Mesothelial cell of epicardium (in vitro differentiated cells): ENCODE data around the gene GULP1. TPM values are rescaled to one million over a fixed set of nuclear protein-coding genes. Genes with fewer than 3 reads are reported as not detected.

Experiments used
- DNase-seq, 2 experiments: peaks; one replicate each; pipeline ENCODE4 v3.0.0; 2021; ENCODE audit warnings: low spot score in 2 of 2; ENCODE audit not compliant: unreplicated experiment in 2 of 2
- H3K27ac Mint-ChIP-seq: 2 replicates; pipeline ENCODE4 v1.8.0; 2021; ENCODE audit warnings: mixed read lengths
- H3K27me3 Mint-ChIP-seq: 2 replicates; pipeline ENCODE4 v1.8.0; 2021; ENCODE audit warnings: low read depth, mixed read lengths
- H3K36me3 Mint-ChIP-seq: 2 replicates; pipeline ENCODE4 v1.8.0; 2021; ENCODE audit warnings: mixed read lengths
- H3K4me1 Mint-ChIP-seq: 2 replicates; pipeline ENCODE4 v1.8.0; 2021; ENCODE audit warnings: mixed read lengths
- H3K4me3 Mint-ChIP-seq: 2 replicates; pipeline ENCODE4 v1.8.0; 2021; ENCODE audit warnings: mild to moderate bottlenecking, moderate library complexity, mixed read lengths
- H3K9me3 Mint-ChIP-seq: 2 replicates; pipeline ENCODE4 v1.8.0; 2021; ENCODE audit warnings: mixed read lengths
- total RNA-seq: library from RNA; stranded (reverse); gene quantifications from 3 replicates; pipeline ENCODE4 v1.2.1, GENCODE V29; 2021
- TF ChIP-seq, protein P1 (sequence below): fragments of 200-600 bp; sonication (generic); IDR thresholded peaks from one replicate; pipeline ENCODE4 v1.5.0; 2021; ENCODE audit warnings: antibody characterized with exemption; ENCODE audit not compliant: unreplicated experiment

GULP1 gene
- total RNA-seq, 1 donor from 2014 or later = 58.5 TPM

DNA sequence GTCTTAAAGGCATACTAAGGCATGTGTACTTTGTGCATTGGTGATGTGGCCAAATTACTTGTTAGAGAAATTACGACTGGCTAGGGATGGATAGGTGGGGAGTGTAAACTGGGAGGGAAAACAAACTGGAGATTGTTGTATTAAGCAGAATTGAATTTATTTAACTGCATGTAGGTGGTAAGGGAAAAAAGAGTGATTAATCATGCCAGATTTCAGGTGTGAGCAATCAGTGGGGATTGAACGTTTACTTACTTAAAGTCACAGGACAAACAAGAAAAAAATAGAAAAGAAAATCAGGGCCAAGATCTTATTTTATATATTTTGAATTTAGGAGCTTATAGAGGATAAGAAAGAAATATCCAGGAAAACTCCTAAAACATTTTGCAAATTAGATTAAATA, 88.6 kb downstream of the GULP1 start:
- Mint-ChIP-seq H3K36me3 (peaks cover 17% of the 10 kb centered on the region), H3K27ac (no peak overlapping the region), H3K9me3 (peaks cover 15% of the 10 kb centered on the region), H3K27me3 (no peaks in the 10 kb centered on the region), H3K4me1 (peaks cover 24% of the 10 kb centered on the region), H3K4me3 (no peak overlapping the region)
- TF ChIP-seq, protein P1, sequence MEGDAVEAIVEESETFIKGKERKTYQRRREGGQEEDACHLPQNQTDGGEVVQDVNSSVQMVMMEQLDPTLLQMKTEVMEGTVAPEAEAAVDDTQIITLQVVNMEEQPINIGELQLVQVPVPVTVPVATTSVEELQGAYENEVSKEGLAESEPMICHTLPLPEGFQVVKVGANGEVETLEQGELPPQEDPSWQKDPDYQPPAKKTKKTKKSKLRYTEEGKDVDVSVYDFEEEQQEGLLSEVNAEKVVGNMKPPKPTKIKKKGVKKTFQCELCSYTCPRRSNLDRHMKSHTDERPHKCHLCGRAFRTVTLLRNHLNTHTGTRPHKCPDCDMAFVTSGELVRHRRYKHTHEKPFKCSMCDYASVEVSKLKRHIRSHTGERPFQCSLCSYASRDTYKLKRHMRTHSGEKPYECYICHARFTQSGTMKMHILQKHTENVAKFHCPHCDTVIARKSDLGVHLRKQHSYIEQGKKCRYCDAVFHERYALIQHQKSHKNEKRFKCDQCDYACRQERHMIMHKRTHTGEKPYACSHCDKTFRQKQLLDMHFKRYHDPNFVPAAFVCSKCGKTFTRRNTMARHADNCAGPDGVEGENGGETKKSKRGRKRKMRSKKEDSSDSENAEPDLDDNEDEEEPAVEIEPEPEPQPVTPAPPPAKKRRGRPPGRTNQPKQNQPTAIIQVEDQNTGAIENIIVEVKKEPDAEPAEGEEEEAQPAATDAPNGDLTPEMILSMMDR = no peak
- DNase-seq = no peak

DNA sequence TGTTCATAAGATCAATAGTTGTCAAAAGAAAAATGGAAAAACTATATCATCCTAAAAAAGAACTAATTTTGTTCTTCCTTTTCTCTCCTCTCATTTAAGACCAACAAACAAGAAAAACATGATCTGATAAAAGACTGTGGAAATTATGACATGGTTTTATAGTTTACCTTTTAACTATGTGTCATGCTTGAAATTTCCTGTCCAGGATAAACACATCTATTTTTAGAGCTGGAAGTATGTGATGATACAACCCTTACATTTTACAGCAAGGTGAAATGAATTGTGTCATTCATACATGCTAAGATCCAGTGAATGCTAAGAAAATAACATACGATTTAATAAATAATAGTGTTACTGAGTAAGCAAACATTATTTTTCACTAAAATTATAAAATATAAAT, 89.9 kb downstream of the GULP1 start:
- Mint-ChIP-seq H3K4me3 (no peak overlapping the region), H3K27me3 (no peaks in the 10 kb centered on the region), H3K9me3 (peaks cover 24% of the 10 kb centered on the region), H3K27ac (no peak overlapping the region), H3K36me3 (peaks cover 25% of the 10 kb centered on the region), H3K4me1 (peaks cover 24% of the 10 kb centered on the region)
- TF ChIP-seq, protein P1 = no peak
- DNase-seq = no peak

DNA sequence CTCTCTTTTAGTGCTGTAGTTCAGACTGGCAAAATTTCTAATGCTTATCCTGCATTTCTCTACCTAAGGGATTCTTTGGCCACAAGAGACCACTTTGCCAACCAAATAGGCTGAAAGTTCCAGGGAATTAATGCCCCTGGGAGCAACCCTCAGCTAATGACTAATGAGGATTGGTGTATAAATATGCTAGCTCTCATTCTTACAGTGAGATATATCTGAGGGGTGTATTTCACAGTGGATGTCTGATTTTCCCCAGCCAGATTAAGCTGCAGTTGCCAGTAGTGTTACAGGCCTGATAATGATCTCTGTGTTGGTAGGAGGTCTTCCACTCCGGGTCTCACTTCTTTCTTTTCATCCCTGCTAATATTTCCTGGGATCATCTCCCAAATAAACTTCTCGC, 90.4 kb downstream of the GULP1 start:
- no peak overlapping the region for H3K27ac Mint-ChIP-seq
- H3K9me3 Mint-ChIP-seq = peaks cover 24% of the 10 kb centered on the region
- H3K27me3 Mint-ChIP-seq = no peaks in the 10 kb centered on the region
- peaks cover 24% of the 10 kb centered on the region for H3K4me1 Mint-ChIP-seq
- TF ChIP-seq, protein P1 = no peak
- no peak for DNase-seq
- H3K4me3 Mint-ChIP-seq = no peak overlapping the region
- H3K36me3 Mint-ChIP-seq = peaks cover 25% of the 10 kb centered on the region

DNA sequence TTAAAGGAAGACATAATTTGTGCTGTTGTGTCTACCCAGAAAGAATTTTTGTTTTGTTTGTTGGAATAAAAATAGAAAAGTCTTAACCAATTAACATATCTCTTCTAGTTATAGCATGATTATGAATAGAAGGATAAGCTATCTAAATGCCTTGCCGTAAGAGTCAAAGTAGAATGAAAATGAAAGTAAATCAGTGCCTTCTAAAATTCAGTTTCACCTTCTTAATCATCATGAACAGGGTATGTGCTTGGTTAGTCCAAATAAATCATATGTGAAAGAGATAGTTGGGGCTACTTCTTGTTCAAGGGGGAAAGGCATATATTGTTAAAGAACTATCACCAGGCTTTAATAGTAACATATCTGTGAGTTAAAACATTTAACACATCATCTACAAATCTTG, 91.5 kb downstream of the GULP1 start:
- Mint-ChIP-seq H3K36me3 (peaks cover 28% of the 10 kb centered on the region), H3K4me3 (no peak overlapping the region), H3K4me1 (peaks cover 24% of the 10 kb centered on the region), H3K9me3 (peaks cover 24% of the 10 kb centered on the region), H3K27me3 (no peaks in the 10 kb centered on the region), H3K27ac (no peak overlapping the region)
- DNase-seq = no peak
- TF ChIP-seq, protein P1 = no peak

DNA sequence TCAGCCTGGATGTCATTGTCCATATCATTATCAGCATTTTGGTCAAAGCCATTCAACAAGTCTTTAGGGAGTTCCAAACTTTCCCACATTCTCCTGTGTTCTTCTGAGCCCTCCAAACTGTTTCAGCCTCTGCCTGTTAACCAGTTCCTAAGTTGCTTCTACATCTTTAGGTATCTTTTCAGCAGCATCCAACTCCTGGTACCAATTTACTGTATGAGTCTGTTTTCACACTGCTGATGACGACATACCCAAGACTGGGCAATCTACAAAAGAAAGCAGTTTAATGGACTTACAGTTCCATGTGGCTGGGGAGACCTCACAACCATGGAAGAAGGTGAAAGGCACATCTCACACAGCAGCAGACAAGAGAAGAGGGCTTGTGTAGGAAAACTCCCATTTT, 94.2 kb downstream of the GULP1 start:
- H3K9me3 Mint-ChIP-seq = peaks cover 34% of the 10 kb centered on the region
- peaks cover 11% of the 10 kb centered on the region for H3K4me1 Mint-ChIP-seq
- TF ChIP-seq, protein P1 = no peak
- H3K36me3 Mint-ChIP-seq = peaks cover 42% of the 10 kb centered on the region
- DNase-seq = no peak
- no peak overlapping the region for H3K4me3 Mint-ChIP-seq
- H3K27me3 Mint-ChIP-seq = no peaks in the 10 kb centered on the region
- no peak overlapping the region for H3K27ac Mint-ChIP-seq

DNA sequence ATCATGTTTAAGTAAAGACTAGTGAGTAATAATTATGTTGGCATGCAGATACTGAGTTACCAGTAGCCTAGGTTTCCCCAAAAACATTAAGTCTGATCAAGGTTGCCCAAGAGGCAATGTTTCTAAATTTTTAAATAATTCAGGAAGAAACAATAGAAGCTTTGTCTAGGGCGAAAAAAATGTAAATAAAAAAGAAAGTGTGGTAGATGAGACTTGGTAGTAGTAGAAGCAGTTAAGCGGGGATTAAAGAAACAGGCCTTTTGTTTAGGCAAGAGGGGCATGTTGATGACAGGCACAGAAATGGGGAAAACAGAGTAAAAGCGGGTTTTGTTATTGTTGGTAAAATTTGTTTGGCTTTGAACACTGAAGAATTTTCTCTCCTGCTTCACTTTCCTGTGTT, 97.2 kb downstream of the GULP1 start:
- TF ChIP-seq, protein P1 = no peak
- no peak overlapping the region for H3K27ac Mint-ChIP-seq
- H3K9me3 Mint-ChIP-seq = peaks cover 60% of the 10 kb centered on the region
- H3K4me3 Mint-ChIP-seq = no peak overlapping the region
- peaks cover 67% of the 10 kb centered on the region for H3K36me3 Mint-ChIP-seq
- H3K27me3 Mint-ChIP-seq = no peaks in the 10 kb centered on the region
- no peaks in the 10 kb centered on the region for H3K4me1 Mint-ChIP-seq
- no peak for DNase-seq
